ENCODE data around the gene IQSEC1.

Gene IQSEC1

DNA sequence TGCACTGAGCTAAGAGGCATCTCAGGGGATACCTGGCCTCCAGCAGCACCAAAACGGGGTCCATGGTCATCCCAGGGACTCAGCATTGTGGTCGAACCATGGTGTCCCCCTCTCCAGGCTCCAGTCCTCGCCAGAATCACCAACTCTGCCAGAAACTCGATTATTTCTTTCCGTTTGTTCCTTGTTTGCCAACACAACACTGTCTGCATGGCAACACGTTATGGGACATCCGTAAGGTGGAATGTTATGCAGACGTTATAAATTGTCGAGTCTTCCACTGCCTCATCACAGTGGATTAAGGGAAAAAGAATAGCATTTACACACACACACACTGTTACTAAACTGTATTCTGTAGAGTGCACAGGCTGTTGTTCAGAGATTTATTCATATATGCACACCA, 179.4 kb downstream of the IQSEC1 start:
- no peaks in the 10 kb centered on the region for H3K36me3 ChIP-seq (ENCODE audit: control insufficient read depth, insufficient read depth, low read length)
- H3K4me1 ChIP-seq (ENCODE audit: control insufficient read depth, insufficient read depth, low read length), result no peaks in the 10 kb centered on the region
- no peak overlapping the region for H3K4me3 ChIP-seq (ENCODE audit: low read length)
- H3K27me3 ChIP-seq (ENCODE audit: control insufficient read depth, insufficient read depth, low read length), result peaks cover 9% of the 10 kb centered on the region
- no peaks in the 10 kb centered on the region for H3K9me3 ChIP-seq (ENCODE audit: control insufficient read depth, low read length)
- no peak overlapping the region for H3K9ac ChIP-seq (ENCODE audit: low read length)

DNA sequence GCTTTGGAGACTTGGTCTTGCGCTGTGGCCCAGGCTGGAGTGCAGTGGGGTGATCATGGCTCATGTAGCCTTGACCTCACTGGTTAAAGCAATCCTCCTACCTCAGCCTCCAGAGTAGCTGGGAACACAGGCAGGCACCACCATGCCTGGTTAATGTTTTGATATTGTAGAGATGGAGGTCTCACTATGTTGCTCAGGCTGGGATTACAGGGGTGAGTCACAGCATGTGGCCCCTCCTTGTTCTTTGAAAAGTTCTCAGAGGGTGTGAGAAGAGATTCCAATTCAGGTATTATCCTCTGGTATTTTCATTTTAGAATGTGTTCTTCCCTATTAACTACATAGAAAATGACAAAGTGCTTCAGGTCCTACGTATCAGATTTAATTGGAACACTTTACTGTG, 180.0 kb downstream of the IQSEC1 start:
- H3K36me3 ChIP-seq (ENCODE audit: control insufficient read depth, insufficient read depth, low read length), result no peaks in the 10 kb centered on the region

DNA sequence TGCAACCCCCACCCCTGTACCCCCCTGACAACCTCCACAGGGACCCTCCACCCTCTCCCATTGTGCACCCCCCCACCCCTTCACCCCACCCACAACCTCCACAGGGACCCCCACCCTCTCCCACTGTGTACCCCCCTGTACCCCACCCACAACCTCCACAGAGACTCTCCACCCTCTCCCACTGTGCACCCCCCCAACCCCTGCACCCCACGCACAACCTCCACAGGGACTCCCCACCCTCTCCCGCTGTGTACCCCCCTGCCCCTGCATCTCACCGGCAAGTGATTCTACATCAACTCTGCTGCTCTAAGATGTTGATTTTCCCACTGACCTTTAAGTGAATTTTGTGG, 180.4 kb downstream of the IQSEC1 start:
- H3K9me3 ChIP-seq (ENCODE audit: control insufficient read depth, low read length), result no peaks in the 10 kb centered on the region
- H3K36me3 ChIP-seq (ENCODE audit: control insufficient read depth, insufficient read depth, low read length), result no peaks in the 10 kb centered on the region
- H3K9ac ChIP-seq (ENCODE audit: low read length), result no peak overlapping the region
- peaks cover 9% of the 10 kb centered on the region for H3K27me3 ChIP-seq (ENCODE audit: control insufficient read depth, insufficient read depth, low read length)
- H3K4me1 ChIP-seq (ENCODE audit: control insufficient read depth, insufficient read depth, low read length), result no peaks in the 10 kb centered on the region
- no peak overlapping the region for H3K4me3 ChIP-seq (ENCODE audit: low read length)

More for the DNA sequence above, 180.0 kb downstream of the IQSEC1 start:
- no peaks in the 10 kb centered on the region for H3K4me1 ChIP-seq (ENCODE audit: control insufficient read depth, insufficient read depth, low read length)
- peaks cover 9% of the 10 kb centered on the region for H3K27me3 ChIP-seq (ENCODE audit: control insufficient read depth, insufficient read depth, low read length)
- H3K4me3 ChIP-seq (ENCODE audit: low read length), result no peak overlapping the region
- H3K9me3 ChIP-seq (ENCODE audit: control insufficient read depth, low read length), result no peaks in the 10 kb centered on the region
- H3K9ac ChIP-seq (ENCODE audit: low read length), result no peak overlapping the region

GRCh38 chr3:12891985-12892839, 181.0 kb downstream of the IQSEC1 start:
- H3K4me1 ChIP-seq (ENCODE audit: control insufficient read depth, insufficient read depth, low read length), result no peaks in the 10 kb centered on the region
- H3K36me3 ChIP-seq (ENCODE audit: control insufficient read depth, insufficient read depth, low read length), result no peaks in the 10 kb centered on the region
- H3K9ac ChIP-seq (ENCODE audit: low read length), result no peak overlapping the region
- H3K4me3 ChIP-seq (ENCODE audit: low read length), result no peak overlapping the region
- H3K9me3 ChIP-seq (ENCODE audit: control insufficient read depth, low read length), result no peaks in the 10 kb centered on the region
- peaks cover 9% of the 10 kb centered on the region for H3K27me3 ChIP-seq (ENCODE audit: control insufficient read depth, insufficient read depth, low read length)

DNA sequence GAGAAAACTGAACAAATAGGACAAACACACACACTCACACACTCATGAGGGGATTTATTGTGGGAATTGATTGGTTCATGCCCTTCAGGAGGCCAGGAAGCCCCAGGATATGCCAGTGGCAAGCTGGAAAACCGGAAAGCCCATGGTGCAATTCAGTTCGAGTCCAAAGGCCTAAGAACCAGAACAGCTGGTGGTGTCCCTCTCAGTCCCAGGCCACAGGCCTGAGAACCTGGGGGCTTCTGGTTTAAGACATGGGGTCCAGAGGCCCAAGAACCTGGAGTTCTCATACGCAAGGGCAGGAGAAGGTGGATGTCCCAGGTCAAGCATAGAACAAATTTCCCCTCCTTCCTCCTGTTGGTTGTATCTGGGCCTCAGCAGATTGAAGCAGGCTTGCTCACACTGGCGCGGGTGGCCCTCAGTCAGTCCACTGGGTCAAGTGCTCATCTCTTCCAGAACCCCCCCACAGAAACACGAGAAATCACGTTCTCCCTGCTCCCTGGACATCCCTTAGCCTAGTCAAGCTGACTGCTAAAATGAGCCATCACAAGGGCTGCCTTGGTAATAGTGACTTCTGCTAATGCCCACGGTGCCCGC, 181.7 kb downstream of the IQSEC1 start:
- H3K27me3 ChIP-seq (ENCODE audit: control insufficient read depth, insufficient read depth, low read length), result peaks cover 9% of the 10 kb centered on the region
- no peaks in the 10 kb centered on the region for H3K4me1 ChIP-seq (ENCODE audit: control insufficient read depth, insufficient read depth, low read length)
- H3K36me3 ChIP-seq (ENCODE audit: control insufficient read depth, insufficient read depth, low read length), result no peaks in the 10 kb centered on the region
- no peak overlapping the region for H3K4me3 ChIP-seq (ENCODE audit: low read length)
- no peak overlapping the region for H3K9ac ChIP-seq (ENCODE audit: low read length)
- no peaks in the 10 kb centered on the region for H3K9me3 ChIP-seq (ENCODE audit: control insufficient read depth, low read length)

GRCh38 chr3:12890610-12891390, 182.4 kb downstream of the IQSEC1 start:
- Histone ChIP-seq H3K27me3 (ENCODE audit: control insufficient read depth, insufficient read depth, low read length) (peaks cover 9% of the 10 kb centered on the region), H3K9ac (ENCODE audit: low read length) (no peak overlapping the region), H3K4me1 (ENCODE audit: control insufficient read depth, insufficient read depth, low read length) (no peaks in the 10 kb centered on the region), H3K36me3 (ENCODE audit: control insufficient read depth, insufficient read depth, low read length) (no peaks in the 10 kb centered on the region), H3K9me3 (ENCODE audit: control insufficient read depth, low read length) (no peaks in the 10 kb centered on the region), H3K4me3 (ENCODE audit: low read length) (no peak overlapping the region)

DNA sequence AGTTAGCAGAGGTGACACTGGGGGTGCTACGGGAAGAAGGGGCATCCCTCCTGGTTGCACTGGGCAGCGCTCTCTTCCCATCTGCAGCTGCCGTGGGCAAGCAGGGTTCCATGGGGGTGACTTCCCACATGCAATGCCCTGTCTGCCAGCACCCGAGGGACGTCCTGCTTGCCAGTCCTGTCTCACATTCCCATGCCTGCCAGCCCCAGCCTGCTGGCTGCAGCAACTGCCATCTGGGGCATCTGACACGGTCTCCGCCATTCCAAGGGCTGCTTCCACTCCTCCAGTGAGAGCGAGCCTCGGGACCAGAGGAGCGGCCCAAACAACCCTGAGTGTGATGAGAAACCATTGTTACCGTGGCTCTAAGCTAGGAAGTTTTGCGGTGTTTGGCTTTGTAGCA, 186.5 kb downstream of the IQSEC1 start:
- no peak overlapping the region for H3K4me3 ChIP-seq (ENCODE audit: low read length)

GRCh38 chr3:12886106-12886679, 187.0 kb downstream of the IQSEC1 start:
- no peak overlapping the region for H3K4me3 ChIP-seq (ENCODE audit: low read length)
- no peaks in the 10 kb centered on the region for H3K9me3 ChIP-seq (ENCODE audit: control insufficient read depth, low read length)
- no peaks in the 10 kb centered on the region for H3K36me3 ChIP-seq (ENCODE audit: control insufficient read depth, insufficient read depth, low read length)
- no peak overlapping the region for H3K9ac ChIP-seq (ENCODE audit: low read length)
- H3K4me1 ChIP-seq (ENCODE audit: control insufficient read depth, insufficient read depth, low read length), result no peaks in the 10 kb centered on the region
- peaks cover 7% of the 10 kb centered on the region for H3K27me3 ChIP-seq (ENCODE audit: control insufficient read depth, insufficient read depth, low read length)

More for the DNA sequence above, 186.5 kb downstream of the IQSEC1 start:
- Histone ChIP-seq H3K27me3 (ENCODE audit: control insufficient read depth, insufficient read depth, low read length) (peaks cover 12% of the 10 kb centered on the region), H3K9me3 (ENCODE audit: control insufficient read depth, low read length) (no peaks in the 10 kb centered on the region), H3K36me3 (ENCODE audit: control insufficient read depth, insufficient read depth, low read length) (no peaks in the 10 kb centered on the region), H3K9ac (ENCODE audit: low read length) (no peak overlapping the region), H3K4me1 (ENCODE audit: control insufficient read depth, insufficient read depth, low read length) (no peaks in the 10 kb centered on the region)

DNA sequence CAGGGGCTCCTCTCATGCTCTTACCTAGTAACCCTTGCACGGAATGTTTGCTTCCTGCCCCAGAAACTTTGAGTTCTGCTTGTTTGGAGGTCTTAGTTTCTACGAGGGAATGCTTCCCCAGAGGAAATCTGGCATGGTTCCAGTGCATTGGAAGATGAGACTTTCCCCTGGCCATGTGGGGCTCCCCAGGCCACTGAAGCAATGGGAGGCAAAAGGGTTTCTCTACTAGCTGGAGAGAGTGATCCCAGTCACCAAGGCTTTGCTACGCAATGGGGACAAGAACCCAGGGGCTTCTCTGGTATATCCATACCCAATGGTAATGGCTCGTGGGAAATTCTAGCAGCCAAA, 187.7 kb downstream of the IQSEC1 start:
- Histone ChIP-seq H3K9ac (ENCODE audit: low read length) (no peak overlapping the region), H3K4me3 (ENCODE audit: low read length) (no peak overlapping the region), H3K4me1 (ENCODE audit: control insufficient read depth, insufficient read depth, low read length) (no peaks in the 10 kb centered on the region), H3K9me3 (ENCODE audit: control insufficient read depth, low read length) (no peaks in the 10 kb centered on the region), H3K27me3 (ENCODE audit: control insufficient read depth, insufficient read depth, low read length) (peaks cover 6% of the 10 kb centered on the region), H3K36me3 (ENCODE audit: control insufficient read depth, insufficient read depth, low read length) (no peaks in the 10 kb centered on the region)

- H3K9ac ChIP-seq (ENCODE audit: low read length), result no peak overlapping the region
- no peaks in the 10 kb centered on the region for H3K36me3 ChIP-seq (ENCODE audit: control insufficient read depth, insufficient read depth, low read length)
- H3K4me1 ChIP-seq (ENCODE audit: control insufficient read depth, insufficient read depth, low read length), result no peaks in the 10 kb centered on the region
- H3K9me3 ChIP-seq (ENCODE audit: control insufficient read depth, low read length), result no peaks in the 10 kb centered on the region
- no peak overlapping the region for H3K4me3 ChIP-seq (ENCODE audit: low read length)
- peaks cover 4% of the 10 kb centered on the region for H3K27me3 ChIP-seq (ENCODE audit: control insufficient read depth, insufficient read depth, low read length)
Measured at GRCh38 chr3:12884790-12885582, 188.2 kb downstream of the IQSEC1 start.

DNA sequence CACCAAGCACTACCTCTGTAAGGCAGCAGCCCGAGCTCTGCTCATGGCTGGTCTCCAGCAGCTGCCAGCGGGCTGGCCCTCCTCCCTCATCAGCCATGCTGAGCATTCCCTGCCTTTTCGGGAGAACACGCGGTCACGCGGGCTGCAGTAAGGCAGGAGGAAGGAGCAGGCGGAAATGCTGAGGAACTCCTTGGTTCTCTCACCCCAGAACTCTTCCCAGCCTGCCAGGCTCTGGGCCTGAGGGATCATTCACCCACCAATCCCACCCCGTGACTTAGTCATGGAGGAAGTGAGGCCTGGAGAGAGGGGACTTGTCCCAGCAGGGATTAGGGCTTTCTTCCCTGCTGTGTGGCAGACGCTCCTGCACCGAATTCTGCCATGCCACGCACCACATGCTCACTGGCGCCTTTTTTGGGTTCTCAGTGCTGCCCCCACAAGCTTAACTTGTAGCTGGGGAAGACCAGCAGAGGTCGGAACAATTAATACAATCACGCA, 189.0 kb downstream of the IQSEC1 start:
- Histone ChIP-seq H3K9ac (ENCODE audit: low read length) (no peak overlapping the region), H3K27me3 (ENCODE audit: control insufficient read depth, insufficient read depth, low read length) (peaks cover 4% of the 10 kb centered on the region), H3K36me3 (ENCODE audit: control insufficient read depth, insufficient read depth, low read length) (no peaks in the 10 kb centered on the region), H3K9me3 (ENCODE audit: control insufficient read depth, low read length) (no peaks in the 10 kb centered on the region), H3K4me3 (ENCODE audit: low read length) (no peak overlapping the region), H3K4me1 (ENCODE audit: control insufficient read depth, insufficient read depth, low read length) (no peaks in the 10 kb centered on the region)

Data from mucosa of stomach (tissue), 1 donor.